Activated T-cell treated with anti-CD3 and anti-CD28 coated beads for 1 hour (primary cell): ENCODE data around the gene G0S2.

Experiments used
- DNase-seq: peaks from one replicate; pipeline ENCODE4 v3.0.0-alpha.2; 2020; ENCODE audit warnings: low read depth

G0S2 gene

DNA sequence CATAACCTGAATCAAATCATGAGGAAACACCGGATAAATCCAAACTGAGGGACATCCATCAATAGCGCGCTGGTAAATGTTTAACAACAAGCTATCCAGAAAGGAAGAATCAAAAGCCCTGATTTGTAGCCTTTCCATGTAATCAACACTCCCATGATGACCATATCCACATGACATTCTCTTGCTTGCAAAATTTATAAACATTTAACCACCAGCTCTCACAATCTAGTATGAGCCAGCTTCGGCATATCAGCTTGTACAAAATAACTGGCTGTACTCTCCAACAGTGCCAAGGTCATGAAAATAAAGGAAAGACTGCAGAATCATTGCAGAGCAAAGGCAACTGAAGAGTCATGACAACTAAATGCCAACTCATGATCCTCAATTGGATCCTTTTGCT lies 45.1 kb downstream of the G0S2 start:
- no peak for DNase-seq

DNA sequence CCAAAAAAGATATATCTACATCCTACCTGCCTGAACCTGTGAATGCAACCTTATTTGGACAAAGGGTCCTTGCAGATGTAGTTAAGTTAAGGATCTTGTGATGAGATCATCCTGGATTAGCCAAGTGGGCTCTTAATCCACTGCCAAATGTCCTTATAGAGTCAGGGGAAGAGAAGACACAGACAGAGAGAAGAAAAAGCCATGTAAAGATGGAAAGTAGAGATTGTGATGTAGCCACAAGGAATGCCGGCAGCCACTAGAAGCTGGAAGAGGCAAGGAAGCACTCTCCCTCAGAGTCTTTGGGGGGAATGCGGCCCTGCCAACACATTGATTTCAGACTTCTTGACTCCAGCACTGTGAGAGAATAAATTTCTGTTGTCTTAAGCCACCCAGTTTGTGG lies 45.6 kb downstream of the G0S2 start:
- no peak for DNase-seq

DNA sequence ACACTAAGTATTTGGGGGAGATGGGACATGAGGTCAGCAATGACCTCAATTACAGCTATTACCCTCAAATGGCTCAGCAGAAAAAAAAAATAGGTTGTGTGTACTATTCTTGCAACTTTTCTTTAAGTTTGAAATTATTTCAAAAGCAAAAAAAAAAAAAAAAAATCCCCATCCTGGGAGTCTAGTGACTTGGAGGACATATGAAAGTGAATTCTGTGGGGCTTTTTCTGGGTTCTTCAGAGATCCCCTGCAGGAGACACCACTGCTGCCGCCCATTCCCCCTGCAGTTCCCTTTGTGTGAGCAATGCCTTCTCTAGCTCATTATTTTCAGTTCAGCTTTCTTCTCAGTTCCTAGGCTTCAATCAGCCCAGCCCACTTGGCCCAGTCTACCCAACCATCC lies 46.1 kb downstream of the G0S2 start:
- no peak for DNase-seq

DNA sequence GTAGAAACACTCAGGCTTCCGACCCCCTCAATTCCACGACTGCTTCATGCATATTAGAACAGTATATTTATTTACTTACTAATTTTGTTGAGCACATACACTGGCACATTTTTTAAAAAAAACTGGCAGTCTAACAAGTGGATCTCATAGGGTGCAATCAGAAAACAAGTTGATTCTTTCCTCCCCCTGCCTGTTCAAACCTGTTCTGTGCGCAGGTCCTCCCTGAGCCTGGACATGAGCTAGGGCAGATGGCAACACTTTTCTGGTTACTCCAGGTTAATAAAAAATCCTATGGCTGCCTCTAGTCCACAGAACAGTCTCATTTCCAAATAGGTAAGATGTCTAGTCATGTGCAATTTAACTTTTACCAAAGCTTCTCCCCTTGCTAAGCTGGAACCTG lies 48.1 kb downstream of the G0S2 start:
- DNase-seq: no peak

DNA sequence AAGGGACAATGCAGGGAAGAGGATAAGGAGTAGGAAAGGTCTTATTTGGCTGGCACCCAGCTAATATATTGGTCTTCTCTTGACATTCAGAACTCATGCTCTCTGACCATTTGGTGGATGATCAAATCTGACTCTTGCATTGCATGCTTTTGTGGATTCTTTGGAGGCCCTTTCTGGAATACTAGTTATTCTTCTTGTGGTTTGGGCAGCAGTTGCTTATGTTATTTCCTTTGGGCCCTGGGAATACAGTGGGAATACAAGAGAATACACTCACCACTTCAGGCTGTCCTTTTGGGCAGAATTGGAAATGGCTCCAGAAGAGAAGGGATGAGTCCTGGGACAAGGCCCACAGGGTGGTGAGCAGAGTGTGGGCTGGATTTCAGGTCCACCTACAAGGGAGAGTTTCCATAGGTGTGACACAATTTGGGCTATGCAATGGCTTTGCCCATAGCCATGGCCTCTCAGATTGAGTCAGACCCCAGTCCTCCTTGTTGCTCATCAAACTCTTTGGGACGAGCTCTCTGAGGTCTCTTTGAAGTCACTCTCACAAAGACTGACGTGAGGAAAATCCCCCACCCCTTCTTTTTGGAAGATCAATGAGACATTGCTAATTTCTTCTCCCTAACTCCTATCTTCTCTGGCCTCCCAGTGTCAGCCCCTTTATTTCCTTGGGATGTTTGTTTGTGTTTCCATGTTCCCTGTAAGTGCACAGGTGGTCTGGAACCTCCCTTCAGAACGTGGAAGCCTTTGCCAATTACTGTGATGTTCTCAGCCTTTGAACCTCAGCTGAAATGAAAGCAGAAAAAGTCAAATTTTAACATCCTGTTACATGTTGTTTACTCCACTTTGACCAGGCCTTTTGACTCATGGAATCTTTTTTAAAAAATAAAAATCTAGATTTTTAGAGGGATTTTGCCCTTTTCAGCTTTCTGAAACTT lies 48.8 kb downstream of the G0S2 start:
- DNase-seq: no peak
